Measurements from ENCODE around the gene CDH5. TPM values are rescaled to one million over a fixed set of nuclear protein-coding genes. Genes with fewer than 3 reads are reported as not detected.

Gene CDH5
- total RNA-seq, 1 donor from 2014 or later = not detected

- Histone ChIP-seq H3K4me2 (no peak overlapping the region), H3K36me3 (no peaks in the 10 kb centered on the region), H3K27me3 (no peaks in the 10 kb centered on the region), H3K9ac (no peak overlapping the region), H4K20me1 (ENCODE audit: low read depth) (no peaks in the 10 kb centered on the region), H3K4me1 (peaks cover 9% of the 10 kb centered on the region), H3K79me2 (ENCODE audit: low read depth) (no peaks in the 10 kb centered on the region), H3K9me3 (ENCODE audit: low read depth) (no peaks in the 10 kb centered on the region), H3K27ac (no peak overlapping the region), H3F3A (ENCODE audit: low read depth) (no peaks in the 10 kb centered on the region), H3K4me3 (no peak overlapping the region), H2AFZ (replicated peaks) (no peak overlapping the region)
- no peak overlapping the region for H3K4me3 Mint-ChIP-seq
- TF ChIP-seq EZH2phosphoT487 (IDR thresholded peaks at IDR 0.05) (no peak), CTCF (IDR thresholded peaks at IDR 0.05) (no peak), EZH2 (IDR thresholded peaks at IDR 0.05) (no peak)
- peaks cover 8% of the 10 kb centered on the region for H3K4me1 Mint-ChIP-seq
- H3K9me3 Mint-ChIP-seq = no peaks in the 10 kb centered on the region
- H3K36me3 Mint-ChIP-seq = no peaks in the 10 kb centered on the region
- peaks cover 10% of the 10 kb centered on the region for H3K27me3 Mint-ChIP-seq (ENCODE audit: insufficient read depth, low read depth)
- H3K27ac Mint-ChIP-seq = no peak overlapping the region
- DNase-seq (ENCODE audit: low spot score) = no peak
Measured at GRCh38 chr16:66440970-66441369, 74.5 kb downstream of the CDH5 start.

GRCh38 chr16:66441586-66442375 lies 75.3 kb downstream of the CDH5 start:
- no peak overlapping the region for H3K4me3 Mint-ChIP-seq
- no peak overlapping the region for H3K27ac Mint-ChIP-seq
- H3K9ac ChIP-seq = no peak overlapping the region
- no peaks in the 10 kb centered on the region for H3K9me3 ChIP-seq (ENCODE audit: low read depth)
- H3K79me2 ChIP-seq (ENCODE audit: low read depth) = no peaks in the 10 kb centered on the region
- peaks cover 9% of the 10 kb centered on the region for H3K4me1 ChIP-seq
- no peaks in the 10 kb centered on the region for H4K20me1 ChIP-seq (ENCODE audit: low read depth)
- no peaks in the 10 kb centered on the region for H3K36me3 ChIP-seq
- TF ChIP-seq EZH2phosphoT487 (IDR thresholded peaks at IDR 0.05) = no peak
- no peak for TF ChIP-seq EZH2 (IDR thresholded peaks at IDR 0.05)
- no peak for TF ChIP-seq CTCF (IDR thresholded peaks at IDR 0.05)
- H3K9me3 Mint-ChIP-seq = no peaks in the 10 kb centered on the region
- H3K4me1 Mint-ChIP-seq = peaks cover 8% of the 10 kb centered on the region
- H2AFZ ChIP-seq (replicated peaks) = no peak overlapping the region
- H3K4me3 ChIP-seq = no peak overlapping the region
- H3K27me3 Mint-ChIP-seq (ENCODE audit: insufficient read depth, low read depth) = peaks cover 10% of the 10 kb centered on the region
- no peak for DNase-seq (ENCODE audit: low spot score)
- no peak overlapping the region for H3K27ac ChIP-seq
- no peaks in the 10 kb centered on the region for H3F3A ChIP-seq (ENCODE audit: low read depth)
- H3K4me2 ChIP-seq = no peak overlapping the region
- H3K36me3 Mint-ChIP-seq = no peaks in the 10 kb centered on the region
- H3K27me3 ChIP-seq = no peaks in the 10 kb centered on the region

- Histone ChIP-seq H3K9me3 (ENCODE audit: low read depth) (no peaks in the 10 kb centered on the region), H2AFZ (replicated peaks) (no peak overlapping the region), H3K4me1 (peaks cover 9% of the 10 kb centered on the region), H3F3A (ENCODE audit: low read depth) (no peaks in the 10 kb centered on the region), H3K9ac (no peak overlapping the region), H3K79me2 (ENCODE audit: low read depth) (no peaks in the 10 kb centered on the region), H3K4me3 (no peak overlapping the region), H3K36me3 (no peaks in the 10 kb centered on the region), H3K27ac (no peak overlapping the region), H4K20me1 (ENCODE audit: low read depth) (no peaks in the 10 kb centered on the region), H3K27me3 (no peaks in the 10 kb centered on the region), H3K4me2 (no peak overlapping the region)
- no peak for TF ChIP-seq EZH2phosphoT487 (IDR thresholded peaks at IDR 0.05)
- TF ChIP-seq EZH2 (IDR thresholded peaks at IDR 0.05) = no peak
- no peak for TF ChIP-seq CTCF (IDR thresholded peaks at IDR 0.05)
- Mint-ChIP-seq H3K9me3 (no peaks in the 10 kb centered on the region), H3K27me3 (ENCODE audit: insufficient read depth, low read depth) (peaks cover 10% of the 10 kb centered on the region), H3K27ac (no peak overlapping the region), H3K36me3 (no peaks in the 10 kb centered on the region), H3K4me1 (peaks cover 8% of the 10 kb centered on the region), H3K4me3 (no peak overlapping the region)
- DNase-seq (ENCODE audit: low spot score) = no peak
Measured at GRCh38 chr16:66442502-66443268, 76.2 kb downstream of the CDH5 start.

Data from neural progenitor cell (in vitro differentiated cells).